ENCODE results near the gene LRP6.

GRCh38 chr12:12181511-12181910 lies 85.3 kb downstream of the LRP6 start:
- TF ChIP-seq POLR2A (IDR thresholded peaks at IDR 0.05) = no peak
- TF ChIP-seq CTCF (IDR thresholded peaks at IDR 0.05) = no peak
